A673 (cell line): Measurements from ENCODE around the gene PDZD4. TPM values are rescaled to one million over a fixed set of nuclear protein-coding genes. Genes with fewer than 3 reads are reported as not detected.

Source experiments
- Bru-seq: library from RNA; stranded (reverse); fragments of 400-500 nt; gene quantifications from one replicate; lab custom pipeline; 2021; lab: Mats Ljungman, UMichigan
- BruChase-seq, 2 experiments: library from RNA; stranded (reverse); fragments of 400-500 nt; gene quantifications; one replicate each; lab custom pipeline; 2021; lab: Mats Ljungman, UMichigan
- BruUV-seq: library from RNA; stranded (reverse); fragments of 400-500 nt; replicated peaks from 2 replicates; lab custom pipeline; 2021; lab: Mats Ljungman, UMichigan
- CTCF ChIA-PET: fragments of 300-600 bp; sonication (Branson Sonifier 250); formaldehyde crosslinking; loops from one replicate; lab custom pipeline; 2022; ENCODE audit warnings: antibody characterized with exemption; lab: Charles Lee
- POLR2A ChIA-PET: fragments of 300-600 bp; sonication (Branson Sonifier 250); formaldehyde crosslinking; loops from one replicate; lab custom pipeline; 2022; ENCODE audit warnings: antibody characterized with exemption; ENCODE audit not compliant: low non-redundant PET; lab: Charles Lee
- DNase-seq: peaks from one replicate; pipeline ENCODE4 v3.0.0-alpha.2; 2015; ENCODE audit warnings: low spot score
- H3K27ac ChIP-seq: fragments of 200-600 bp; sonication (generic); 2 replicates; pipeline ENCODE4 v1.5.1; 2016; ENCODE audit warnings: mixed run types, low read depth, mild to moderate bottlenecking, mixed read lengths, antibody characterized with exemption, low read length; ENCODE audit not compliant: poor library complexity, severe bottlenecking
- H3K27me3 ChIP-seq: fragments of 200-600 bp; sonication (generic); replicated peaks from 2 replicates; pipeline ENCODE4 v1.6.1; 2017; ENCODE audit warnings: mixed run types, low read depth, mild to moderate bottlenecking, mixed read lengths, antibody characterized with exemption, low read length; ENCODE audit not compliant: insufficient read depth, poor library complexity
- H3K36me3 ChIP-seq: fragments of 200-600 bp; sonication (generic); 2 replicates; pipeline ENCODE4 v1.6.1; 2016; ENCODE audit warnings: mixed run types, mild to moderate bottlenecking, mixed read lengths, antibody characterized with exemption, low read length; ENCODE audit not compliant: insufficient read depth, poor library complexity, severe bottlenecking
- H3K4me1 ChIP-seq: fragments of 200-600 bp; sonication (generic); 2 replicates; pipeline ENCODE4 v1.6.1; 2017; ENCODE audit warnings: mixed run types, mild to moderate bottlenecking, mixed read lengths, antibody characterized with exemption, low read length; ENCODE audit not compliant: insufficient read depth, poor library complexity, severe bottlenecking
- H3K4me3 ChIP-seq: fragments of 200-600 bp; sonication (generic); 2 replicates; pipeline ENCODE4 v1.5.1; 2016; ENCODE audit warnings: low read depth, mixed run types, mild to moderate bottlenecking, mixed read lengths, low read length; ENCODE audit not compliant: poor library complexity, severe bottlenecking
- H3K9me3 ChIP-seq: fragments of 200-600 bp; sonication (generic); 2 replicates; pipeline ENCODE4 v1.6.1; 2016; ENCODE audit warnings: mixed run types, low read depth, mild to moderate bottlenecking, mixed read lengths, antibody characterized with exemption, low read length; ENCODE audit not compliant: poor library complexity, severe bottlenecking
- CTCF ChIP-seq: fragments of 300-800, 200-600 bp; sonication (generic); conservative IDR thresholded peaks from 2 replicates; pipeline ENCODE4 v1.5.1; 2017; ENCODE audit warnings: low read depth, mild to moderate bottlenecking, antibody characterized with exemption, low read length, moderate library complexity, mixed read lengths
- EZH2 ChIP-seq: fragments of 200-600 bp; sonication (generic); IDR thresholded peaks from 2 replicates; pipeline ENCODE4 v1.6.1; 2017; ENCODE audit warnings: borderline replicate concordance, low read depth, mild to moderate bottlenecking, mixed read lengths, antibody characterized with exemption, low read length; ENCODE audit not compliant: poor library complexity, severe bottlenecking
- intact Hi-C: fragments of 100-400 bp; cut with micrococcal nuclease; formaldehyde crosslinking; loops from one replicate; pipeline ENCODE4 v1.10.0; 2022; ENCODE audit not compliant: unreplicated experiment
- long read RNA-seq: library from polyadenylated mRNA; stranded (forward); transcript quantifications from one replicate; pipeline ENCODE4 v2.0.0, GENCODE V29; 2022
- total RNA-seq: library from RNA; stranded (reverse); gene quantifications from 2 replicates; pipeline ENCODE4 v1.2.3, GENCODE V29; 2021

PDZD4 gene, protein sequence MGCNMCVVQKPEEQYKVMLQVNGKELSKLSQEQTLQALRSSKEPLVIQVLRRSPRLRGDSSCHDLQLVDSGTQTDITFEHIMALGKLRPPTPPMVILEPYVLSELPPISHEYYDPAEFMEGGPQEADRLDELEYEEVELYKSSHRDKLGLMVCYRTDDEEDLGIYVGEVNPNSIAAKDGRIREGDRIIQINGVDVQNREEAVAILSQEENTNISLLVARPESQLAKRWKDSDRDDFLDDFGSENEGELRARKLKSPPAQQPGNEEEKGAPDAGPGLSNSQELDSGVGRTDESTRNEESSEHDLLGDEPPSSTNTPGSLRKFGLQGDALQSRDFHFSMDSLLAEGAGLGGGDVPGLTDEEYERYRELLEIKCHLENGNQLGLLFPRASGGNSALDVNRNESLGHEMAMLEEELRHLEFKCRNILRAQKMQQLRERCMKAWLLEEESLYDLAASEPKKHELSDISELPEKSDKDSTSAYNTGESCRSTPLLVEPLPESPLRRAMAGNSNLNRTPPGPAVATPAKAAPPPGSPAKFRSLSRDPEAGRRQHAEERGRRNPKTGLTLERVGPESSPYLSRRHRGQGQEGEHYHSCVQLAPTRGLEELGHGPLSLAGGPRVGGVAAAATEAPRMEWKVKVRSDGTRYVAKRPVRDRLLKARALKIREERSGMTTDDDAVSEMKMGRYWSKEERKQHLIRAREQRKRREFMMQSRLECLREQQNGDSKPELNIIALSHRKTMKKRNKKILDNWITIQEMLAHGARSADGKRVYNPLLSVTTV
- 2.6 and 6.0 TPM in 2 replicates for total RNA-seq
- Bru-seq, nascent RNA = percentile 22 among the genes with signal in this experiment
- percentile 23 among the genes with signal in this experiment for BruChase-seq, experiment 1, labeled RNA remaining after a 2-hour chase
- percentile 33 among the genes with signal in this experiment for BruChase-seq, experiment 2, labeled RNA remaining after a 6-hour chase
- long read RNA-seq = 0 reads

- intact Hi-C loops = no loop called here
- no peaks in the 10 kb centered on the region for H3K9me3 ChIP-seq
- no peak within 1 kb of the TSS for H3K27ac ChIP-seq
- POLR2A ChIA-PET = no interaction called here
- H3K4me3 ChIP-seq = peak within 1 kb of the TSS; percentile 47
- H3K4me1 ChIP-seq = peaks cover 4% of the 10 kb centered on the region
- no peaks in the 10 kb centered on the region for H3K36me3 ChIP-seq
- no peak for DNase-seq
- CTCF ChIA-PET = no interaction called here
- peaks cover 18% of the 10 kb centered on the region for H3K27me3 ChIP-seq
- no TSS peak for BruUV-seq
- TF ChIP-seq EZH2 (peak; percentile 42), CTCF (no peak)
These were observed at the start of gene PDZD4 for GRCh38 chrX:153829799-153830639. TSS of gene PDZD4 (minus strand) at chrX:153830544. CDS start at chrX:153830298, 246 bp downstream.

DNA sequence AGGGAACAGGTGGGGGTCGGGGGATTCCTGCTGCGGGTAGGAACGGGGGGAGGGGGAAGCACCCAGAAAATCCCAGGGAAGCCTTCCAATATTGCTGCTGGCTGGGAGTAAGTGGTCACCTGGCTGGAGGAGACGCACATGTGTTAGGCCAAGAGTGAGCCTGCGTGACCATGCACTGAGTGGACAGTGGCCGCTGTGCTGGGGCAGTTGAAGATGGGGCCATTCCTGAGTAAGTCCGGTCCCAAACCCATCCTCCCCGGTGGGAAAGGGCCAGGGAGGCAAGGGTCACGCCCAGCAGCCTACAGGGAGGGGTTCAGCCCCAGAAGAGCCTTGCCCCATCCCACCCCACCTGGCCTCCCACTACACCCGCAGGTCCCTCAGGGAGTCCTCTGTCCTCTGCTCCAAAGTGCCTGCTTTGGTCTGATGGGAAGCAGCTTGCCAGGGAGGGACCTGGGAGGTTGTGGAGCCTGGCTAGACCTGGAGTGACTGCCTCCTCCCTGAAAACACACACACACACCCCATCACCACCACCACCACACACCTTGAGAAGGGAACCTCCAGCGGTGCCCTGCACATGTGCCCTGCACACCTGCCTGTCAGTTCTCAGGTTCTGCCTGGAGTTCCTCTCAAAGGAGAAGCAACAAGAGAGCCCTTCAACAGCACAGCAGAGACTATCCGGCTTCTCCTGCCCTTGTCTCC lies 49.5 kb upstream of the PDZD4 start:
- H3K4me3 ChIP-seq = no peak overlapping the region
- no TSS peak for BruUV-seq
- ChIA-PET POLR2A (no interaction called here), CTCF (interaction anchor here (0.7 kb wide), 1 partner anchor 101 kb away, joined by 3 read pairs; no protein-coding TSS in a partner anchor)
- peaks cover 12% of the 10 kb centered on the region for H3K27me3 ChIP-seq
- H3K4me1 ChIP-seq = no peaks in the 10 kb centered on the region
- TF ChIP-seq EZH2 (no peak), CTCF (no peak)
- DNase-seq = no peak
- no peaks in the 10 kb centered on the region for H3K36me3 ChIP-seq
- H3K9me3 ChIP-seq = no peaks in the 10 kb centered on the region
- no peak overlapping the region for H3K27ac ChIP-seq
- intact Hi-C loops = no loop called here
